WI38 (cell line): Measurements from ENCODE around the gene SMIM22.

Source experiments
- H3K4me3 ChIP-seq: 2 replicates; pipeline ENCODE4 v1.5.1; 2011; ENCODE audit warnings: low read depth, mild to moderate bottlenecking, control low read depth, low read length
- CTCF ChIP-seq: IDR thresholded peaks from 2 replicates; pipeline ENCODE4 v1.5.1; 2012; ENCODE audit warnings: low read depth, mild to moderate bottlenecking, control low read depth, low read length

Gene SMIM22

GRCh38 chr16:4788910-4789309 lies 6.3 kb upstream of the SMIM22 start:
- no peak for TF ChIP-seq CTCF
- no peak overlapping the region for H3K4me3 ChIP-seq

- no peak for TF ChIP-seq CTCF
Measured at GRCh38 chr16:4790261-4790660, 4.9 kb upstream of the SMIM22 start.

GRCh38 chr16:4790871-4791270 lies 4.3 kb upstream of the SMIM22 start:
- H3K4me3 ChIP-seq = no peak overlapping the region
- no peak for TF ChIP-seq CTCF

More at GRCh38 chr16:4790261-4790660, 4.9 kb upstream of the SMIM22 start:
- H3K4me3 ChIP-seq = no peak overlapping the region

- no peak for TF ChIP-seq CTCF
- H3K4me3 ChIP-seq = no peak overlapping the region
Measured at GRCh38 chr16:4792951-4793513, 2.1 kb upstream of the SMIM22 start.

GRCh38 chr16:4795828-4796572 lies 831 bp downstream of the SMIM22 start:
- TF ChIP-seq CTCF = no peak
- no peak overlapping the region for H3K4me3 ChIP-seq

- H3K4me3 ChIP-seq = no peak overlapping the region
- no peak for TF ChIP-seq CTCF
Measured at GRCh38 chr16:4796982-4797804, 2.0 kb downstream of the SMIM22 start.
